ENCODE data around the gene BAK1.

BAK1 gene

DNA sequence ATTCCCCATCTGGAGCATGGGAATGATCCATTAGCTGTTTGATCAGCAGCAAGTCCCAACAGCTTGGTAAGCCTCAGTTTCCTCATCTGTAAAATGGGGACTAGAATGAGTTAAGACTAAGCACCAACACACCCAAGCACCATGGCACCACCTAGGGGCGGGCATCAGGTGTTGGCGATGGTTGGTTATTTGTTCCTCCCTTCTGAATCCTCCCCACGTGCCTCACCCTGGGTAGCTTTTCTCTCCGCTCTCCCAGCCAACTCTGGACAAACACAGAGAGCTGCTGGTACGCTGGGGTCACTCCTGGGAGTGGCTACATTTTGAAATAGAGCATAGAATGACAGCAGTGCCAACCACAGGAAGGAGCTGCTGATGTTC, 27.7 kb upstream of the BAK1 start:
- Histone ChIP-seq H3K4me3 (ENCODE audit: low read length) (no peak overlapping the region), H3K79me2 (ENCODE audit: low read length) (no peaks in the 10 kb centered on the region), H3K36me3 (replicated peaks; ENCODE audit: low read depth, low read length) (no peaks in the 10 kb centered on the region)

DNA sequence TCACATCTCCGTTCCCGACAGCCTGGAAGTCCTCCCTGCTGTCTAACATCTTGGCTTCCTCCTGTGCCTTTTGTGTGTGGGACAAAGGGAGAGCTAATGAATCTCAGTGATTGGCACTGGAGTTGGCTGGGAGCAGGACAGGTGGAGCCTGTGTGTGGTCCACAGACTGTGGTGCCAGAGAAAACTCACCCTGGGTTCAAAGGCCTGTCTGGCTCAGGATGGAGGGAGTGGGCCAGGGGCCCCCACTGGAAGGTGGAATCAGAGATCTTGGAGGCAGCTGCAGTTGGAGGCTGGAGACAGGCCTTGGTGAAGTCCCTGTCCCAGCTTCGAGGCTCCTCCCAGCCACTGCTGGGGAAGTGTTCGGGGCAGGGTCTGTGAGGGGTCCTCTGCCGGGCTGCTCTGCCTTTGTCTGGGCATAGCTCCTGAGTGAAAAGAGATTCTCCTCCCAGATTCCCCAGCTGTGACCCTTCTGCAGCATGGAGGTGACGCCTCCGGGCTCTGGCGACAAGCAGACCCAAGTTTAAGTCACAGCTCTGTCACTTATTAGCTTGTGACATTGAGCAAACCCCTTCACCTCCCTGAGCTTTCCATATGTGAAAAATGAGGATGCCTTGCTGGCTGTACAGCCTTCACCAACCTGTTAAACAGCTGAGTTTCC, 27.2 kb upstream of the BAK1 start:
- H3K27me3 ChIP-seq (ENCODE audit: low read depth, low read length) = no peaks in the 10 kb centered on the region
- no peaks in the 10 kb centered on the region for H3K79me2 ChIP-seq (ENCODE audit: low read length)
- H4K20me1 ChIP-seq (ENCODE audit: insufficient read depth, low read length) = no peaks in the 10 kb centered on the region
- H2AFZ ChIP-seq (ENCODE audit: low read depth, low read length) = no peak overlapping the region; the same call in 1 of the 2 replicates
- peaks cover 3% of the 10 kb centered on the region; the same call in 1 of the 2 replicates for H3K4me1 ChIP-seq (ENCODE audit: low read length)
- H3K27ac ChIP-seq (ENCODE audit: low read length) = no peak overlapping the region
- TF ChIP-seq EZH2phosphoT487 (IDR thresholded peaks at IDR 0.05; ENCODE audit: low read depth) = no peak
- TF ChIP-seq, protein P1, sequence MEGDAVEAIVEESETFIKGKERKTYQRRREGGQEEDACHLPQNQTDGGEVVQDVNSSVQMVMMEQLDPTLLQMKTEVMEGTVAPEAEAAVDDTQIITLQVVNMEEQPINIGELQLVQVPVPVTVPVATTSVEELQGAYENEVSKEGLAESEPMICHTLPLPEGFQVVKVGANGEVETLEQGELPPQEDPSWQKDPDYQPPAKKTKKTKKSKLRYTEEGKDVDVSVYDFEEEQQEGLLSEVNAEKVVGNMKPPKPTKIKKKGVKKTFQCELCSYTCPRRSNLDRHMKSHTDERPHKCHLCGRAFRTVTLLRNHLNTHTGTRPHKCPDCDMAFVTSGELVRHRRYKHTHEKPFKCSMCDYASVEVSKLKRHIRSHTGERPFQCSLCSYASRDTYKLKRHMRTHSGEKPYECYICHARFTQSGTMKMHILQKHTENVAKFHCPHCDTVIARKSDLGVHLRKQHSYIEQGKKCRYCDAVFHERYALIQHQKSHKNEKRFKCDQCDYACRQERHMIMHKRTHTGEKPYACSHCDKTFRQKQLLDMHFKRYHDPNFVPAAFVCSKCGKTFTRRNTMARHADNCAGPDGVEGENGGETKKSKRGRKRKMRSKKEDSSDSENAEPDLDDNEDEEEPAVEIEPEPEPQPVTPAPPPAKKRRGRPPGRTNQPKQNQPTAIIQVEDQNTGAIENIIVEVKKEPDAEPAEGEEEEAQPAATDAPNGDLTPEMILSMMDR (IDR thresholded peaks at IDR 0.05; ENCODE audit: low read depth, low read length) = no peak
- no peak overlapping the region for H3K9ac ChIP-seq (ENCODE audit: low read length)
- H3K9me3 ChIP-seq (ENCODE audit: insufficient read depth, low read length) = no peaks in the 10 kb centered on the region
- no peaks in the 10 kb centered on the region for H3K36me3 ChIP-seq (replicated peaks; ENCODE audit: low read depth, low read length)
- no peak overlapping the region for H3K4me3 ChIP-seq (ENCODE audit: low read length)
- H3K4me2 ChIP-seq (ENCODE audit: low read length) = no peak overlapping the region

More for the DNA sequence above, 27.7 kb upstream of the BAK1 start:
- Histone ChIP-seq H3K27ac (ENCODE audit: low read length) (no peak overlapping the region), H3K27me3 (ENCODE audit: low read depth, low read length) (no peaks in the 10 kb centered on the region), H3K9me3 (ENCODE audit: insufficient read depth, low read length) (no peaks in the 10 kb centered on the region), H4K20me1 (ENCODE audit: insufficient read depth, low read length) (no peaks in the 10 kb centered on the region), H3K4me1 (ENCODE audit: low read length) (peaks cover 3% of the 10 kb centered on the region; the same call in 1 of the 2 replicates), H3K9ac (ENCODE audit: low read length) (no peak overlapping the region), H3K4me2 (ENCODE audit: low read length) (peak overlapping the region; percentile 29; the same call in 1 of the 2 replicates), H2AFZ (ENCODE audit: low read depth, low read length) (0 out of 2 replicates have a peak overlapping the region, but pooled peaks have one; percentile 36)
- TF ChIP-seq, protein P1 (IDR thresholded peaks at IDR 0.05; ENCODE audit: low read depth, low read length) = peak; percentile 65
- no peak for TF ChIP-seq EZH2phosphoT487 (IDR thresholded peaks at IDR 0.05; ENCODE audit: low read depth)

DNA sequence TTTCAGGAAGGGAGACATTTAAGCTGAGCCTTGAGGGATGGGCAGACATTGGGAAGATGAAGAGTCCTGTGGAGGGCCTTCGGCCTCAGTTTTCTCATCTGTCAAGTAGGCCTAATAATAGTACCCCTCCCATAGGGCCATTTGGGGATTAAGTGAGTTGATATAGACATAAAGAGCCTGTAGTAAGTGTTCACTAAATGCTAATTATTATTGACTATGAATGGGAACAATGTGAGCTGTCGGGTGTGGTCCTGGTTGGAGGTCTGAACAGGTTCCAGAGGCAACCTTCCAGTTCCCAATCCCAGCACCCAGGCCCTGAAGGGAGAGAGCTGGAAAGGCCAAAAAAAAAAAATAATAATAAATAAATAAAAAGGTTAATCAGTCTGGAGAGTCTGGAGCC, 26.6 kb upstream of the BAK1 start:
- no peak overlapping the region for H3K4me3 ChIP-seq (ENCODE audit: low read length)
- H3K79me2 ChIP-seq (ENCODE audit: low read length) = no peaks in the 10 kb centered on the region
- no peak overlapping the region for H3K27ac ChIP-seq (ENCODE audit: low read length)
- H4K20me1 ChIP-seq (ENCODE audit: insufficient read depth, low read length) = no peaks in the 10 kb centered on the region
- TF ChIP-seq EZH2phosphoT487 (IDR thresholded peaks at IDR 0.05; ENCODE audit: low read depth) = no peak
- TF ChIP-seq, protein P1 (IDR thresholded peaks at IDR 0.05; ENCODE audit: low read depth, low read length) = no peak
- H3K9me3 ChIP-seq (ENCODE audit: insufficient read depth, low read length) = no peaks in the 10 kb centered on the region
- no peak overlapping the region for H2AFZ ChIP-seq (ENCODE audit: low read depth, low read length)
- H3K36me3 ChIP-seq (replicated peaks; ENCODE audit: low read depth, low read length) = no peaks in the 10 kb centered on the region
- peaks cover 3% of the 10 kb centered on the region; the same call in 1 of the 2 replicates for H3K4me1 ChIP-seq (ENCODE audit: low read length)
- no peaks in the 10 kb centered on the region for H3K27me3 ChIP-seq (ENCODE audit: low read depth, low read length)
- H3K4me2 ChIP-seq (ENCODE audit: low read length) = no peak overlapping the region
- no peak overlapping the region for H3K9ac ChIP-seq (ENCODE audit: low read length)

DNA sequence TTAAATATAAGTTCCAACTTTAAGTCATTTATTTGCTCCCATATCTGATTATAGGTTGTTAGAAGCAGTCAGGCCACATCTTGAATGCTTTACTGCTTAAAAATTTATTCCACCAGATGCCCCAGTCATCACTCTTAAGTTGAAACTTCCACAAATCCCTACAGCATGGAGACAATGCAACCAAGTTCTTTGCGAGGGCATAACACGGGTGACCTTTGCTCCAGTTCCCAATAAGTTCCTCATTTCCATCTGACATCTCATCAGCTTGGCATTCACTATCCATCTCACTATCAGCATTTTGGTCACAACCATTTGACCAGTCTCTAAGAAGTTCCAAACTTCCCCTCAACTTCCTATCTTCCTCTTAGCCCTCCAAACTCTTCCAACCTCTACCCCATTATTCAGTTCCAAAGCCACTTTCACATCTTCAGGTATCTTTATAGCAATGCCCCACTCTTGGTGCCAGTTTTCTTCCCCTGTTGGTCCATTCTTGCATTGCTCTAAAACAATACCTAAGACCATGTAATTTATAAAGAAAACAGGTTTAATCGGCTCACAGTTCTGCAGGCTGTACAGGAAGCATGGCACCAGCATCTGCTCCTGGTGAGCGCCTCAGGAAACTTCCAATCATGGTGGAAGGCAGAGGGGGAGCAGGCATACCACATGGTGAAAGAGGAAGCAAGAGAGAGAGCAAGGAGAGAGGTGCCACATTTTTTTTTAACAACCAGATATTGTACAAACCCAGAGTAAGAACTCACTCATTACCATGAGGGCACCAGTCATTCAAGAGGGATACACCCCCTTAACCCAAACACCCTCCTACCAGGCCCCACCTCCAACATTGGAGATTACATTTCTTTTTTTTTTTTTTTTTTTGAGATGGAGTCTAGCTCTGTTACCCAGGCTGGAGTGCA, 25.1 kb upstream of the BAK1 start:
- no peaks in the 10 kb centered on the region for H4K20me1 ChIP-seq (ENCODE audit: insufficient read depth, low read length)
- no peaks in the 10 kb centered on the region for H3K9me3 ChIP-seq (ENCODE audit: insufficient read depth, low read length)
- no peaks in the 10 kb centered on the region for H3K27me3 ChIP-seq (ENCODE audit: low read depth, low read length)
- H3K9ac ChIP-seq (ENCODE audit: low read length) = no peak overlapping the region
- no peaks in the 10 kb centered on the region for H3K36me3 ChIP-seq (replicated peaks; ENCODE audit: low read depth, low read length)
- no peaks in the 10 kb centered on the region for H3K79me2 ChIP-seq (ENCODE audit: low read length)
- no peak overlapping the region for H3K27ac ChIP-seq (ENCODE audit: low read length)
- H3K4me2 ChIP-seq (ENCODE audit: low read length) = no peak overlapping the region
- no peak overlapping the region for H2AFZ ChIP-seq (ENCODE audit: low read depth, low read length)
- no peak for TF ChIP-seq EZH2phosphoT487 (IDR thresholded peaks at IDR 0.05; ENCODE audit: low read depth)
- TF ChIP-seq, protein P1 (IDR thresholded peaks at IDR 0.05; ENCODE audit: low read depth, low read length) = no peak
- H3K4me3 ChIP-seq (ENCODE audit: low read length) = no peak overlapping the region
- peaks cover 3% of the 10 kb centered on the region; the same call in 1 of the 2 replicates for H3K4me1 ChIP-seq (ENCODE audit: low read length)
